Amniotic epithelial cell (primary cell): ENCODE data around the gene CTSD.

Experiments used
- DNase-seq: peaks from one replicate; pipeline ENCODE4 v3.0.0-alpha.2; 2010; ENCODE audit warnings: low read depth

Gene CTSD

GRCh38 chr11:1782831-1783724, 19.4 kb upstream of the CTSD start:
- peak; percentile 51 for DNase-seq

GRCh38 chr11:1782031-1782590, 18.4 kb upstream of the CTSD start:
- DNase-seq = no peak

- DNase-seq = no peak
Observed at GRCh38 chr11:1781593-1781975, 17.9 kb upstream of the CTSD start.

GRCh38 chr11:1780700-1781592, 17.2 kb upstream of the CTSD start:
- no peak for DNase-seq

GRCh38 chr11:1779806-1780699, 16.3 kb upstream of the CTSD start:
- no peak for DNase-seq

- no peak for DNase-seq
Observed at GRCh38 chr11:1779034-1779805, 15.5 kb upstream of the CTSD start.

GRCh38 chr11:1778141-1778911, 14.6 kb upstream of the CTSD start:
- DNase-seq = no peak

GRCh38 chr11:1777737-1778136, 14.0 kb upstream of the CTSD start:
- DNase-seq = no peak

- DNase-seq = no peak
Observed at GRCh38 chr11:1776944-1777715, 13.4 kb upstream of the CTSD start.

GRCh38 chr11:1776331-1776851, 12.7 kb upstream of the CTSD start:
- no peak for DNase-seq

- no peak for DNase-seq
Observed at GRCh38 chr11:1774886-1775285, 11.2 kb upstream of the CTSD start.

GRCh38 chr11:1773994-1774550, 10.3 kb upstream of the CTSD start:
- DNase-seq = no peak

GRCh38 chr11:1773131-1773993, 9.6 kb upstream of the CTSD start:
- DNase-seq = no peak

- peak; percentile 96 for DNase-seq
Observed at GRCh38 chr11:1772270-1773130, 8.8 kb upstream of the CTSD start.

- peak; percentile 91 for DNase-seq
Observed at GRCh38 chr11:1771700-1772099, 8.0 kb upstream of the CTSD start.

GRCh38 chr11:1771273-1771672, 7.5 kb upstream of the CTSD start:
- no peak for DNase-seq

GRCh38 chr11:1770528-1770927, 6.8 kb upstream of the CTSD start:
- peak; percentile 46 for DNase-seq
